PC-9 (cell line): Measurements from ENCODE around the gene MYOM1.

Experiments used
- CTCF ChIP-seq: fragments of 200-600 bp; sonication (generic); conservative IDR thresholded peaks from 2 replicates; pipeline ENCODE4 v1.6.1; 2017; ENCODE audit warnings: mixed run types, antibody characterized with exemption, mild to moderate bottlenecking, moderate library complexity
- EZH2 ChIP-seq: fragments of 200-600 bp; sonication (generic); IDR thresholded peaks from 2 replicates; pipeline ENCODE4 v1.8.0; 2017; ENCODE audit warnings: antibody characterized with exemption, low read depth

GRCh38 chr18:3177902-3178687, 41.7 kb downstream of the MYOM1 start:
- TF ChIP-seq CTCF (no peak), EZH2 (no peak)
